ENCODE measurements around the gene BLOC1S4.

BLOC1S4 gene

DNA sequence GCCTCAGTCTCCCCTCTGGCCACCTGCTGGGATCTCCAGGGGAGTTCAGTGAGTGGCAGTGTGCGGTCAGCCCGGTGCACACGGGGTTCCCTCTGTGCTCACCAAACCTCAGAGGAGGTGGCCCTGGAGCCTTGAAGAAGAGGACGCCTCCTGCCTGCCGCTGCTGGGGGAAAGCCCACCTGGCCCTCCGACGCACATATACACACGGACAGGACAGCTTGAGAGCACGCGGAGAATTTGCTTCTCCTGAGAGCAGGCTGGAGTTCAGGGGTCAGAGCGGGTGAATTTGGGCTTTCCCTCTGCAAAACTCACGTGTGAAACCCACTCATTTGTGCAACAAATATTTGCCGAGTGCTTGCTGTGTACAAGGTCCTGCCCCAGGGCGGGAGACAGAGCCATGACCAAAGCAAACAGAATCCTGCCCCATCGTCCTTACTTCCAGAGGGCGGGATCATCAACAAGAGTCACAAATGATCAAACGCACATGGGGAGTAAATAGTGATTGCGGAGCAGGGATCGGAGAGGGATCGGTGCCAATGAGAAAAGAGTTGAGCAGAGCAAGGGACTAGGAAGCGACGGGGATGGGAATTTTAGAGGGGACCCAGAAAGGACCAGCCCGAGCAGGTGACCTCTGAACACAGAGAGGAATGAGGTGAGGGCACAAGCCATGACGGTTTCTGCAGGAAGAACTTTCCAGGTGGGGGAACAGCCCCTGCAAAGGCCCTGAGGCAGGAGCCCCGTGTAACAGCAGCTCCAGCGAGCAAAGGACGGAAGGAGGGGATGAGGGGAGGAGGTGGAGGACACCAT lies 17.6 kb downstream of the BLOC1S4 start:
- H3K9me3 ChIP-seq (ENCODE audit: control insufficient read depth, low read length) = no peaks in the 10 kb centered on the region
- peak overlapping the region in 1 of 2 experiments; percentile 97 for H3K14ac ChIP-seq (ENCODE audit: low read length in 2 of 2)
- H2BK5ac ChIP-seq (ENCODE audit: low read depth, low read length, poor library complexity, severe bottlenecking) = peak overlapping the region; percentile 50
- H2BK15ac ChIP-seq (ENCODE audit: low read depth, poor library complexity, severe bottlenecking) = peak overlapping the region; percentile 89
- H3K27ac ChIP-seq (ENCODE audit: low read length, poor library complexity, severe bottlenecking) = no peak overlapping the region
- H3K4me1 ChIP-seq (ENCODE audit: control insufficient read depth, insufficient read depth, low read depth, low read length) = peaks cover 15% of the 10 kb centered on the region
- no peak overlapping the region for H2AFZ ChIP-seq (ENCODE audit: low read depth, low read length)
- no peaks in the 10 kb centered on the region for H3K79me1 ChIP-seq (replicated peaks; ENCODE audit: low read length, poor library complexity, severe bottlenecking)
- WGBS = 95% methylated on average over 27 of the region's 27 CpGs
- peak overlapping the region; percentile 80 to 100 for H2BK12ac ChIP-seq (ENCODE audit: low read length in 2 of 2)
- no peak overlapping the region for H3K4me3 ChIP-seq (ENCODE audit: insufficient read depth in 1 of 2, low read depth in 1 of 2, low read length in 2 of 2)
- peak overlapping the region; percentile 96 to 100 for H3K18ac ChIP-seq (ENCODE audit: low read depth in 1 of 2, low read length in 2 of 2)
- no peak overlapping the region for H3K4me2 ChIP-seq (ENCODE audit: low read length, poor library complexity, severe bottlenecking)
- H3K36me3 ChIP-seq (ENCODE audit: control insufficient read depth in 1 of 2, insufficient read depth in 2 of 2, low read depth in 1 of 2, low read length in 2 of 2) = no peaks in the 10 kb centered on the region
- peak overlapping the region; percentile 99 for H4K8ac ChIP-seq (ENCODE audit: low read length)
- H2AK5ac ChIP-seq (ENCODE audit: low read length, severe bottlenecking) = peak overlapping the region; percentile 98
- H3K23ac ChIP-seq (ENCODE audit: low read length in 2 of 2) = peak overlapping the region in 1 of 2 experiments; percentile 67
- peak overlapping the region; percentile 81 for H3K9ac ChIP-seq (ENCODE audit: low read length)
- DNase-seq = no peak
- no peaks in the 10 kb centered on the region for H3K27me3 ChIP-seq (ENCODE audit: control insufficient read depth in 1 of 2, insufficient read depth in 1 of 2, low read length in 2 of 2)
- H3K4ac ChIP-seq (ENCODE audit: low read depth in 1 of 2, low read length in 2 of 2) = peak overlapping the region; percentile 92 to 99
- H4K91ac ChIP-seq (ENCODE audit: low read length) = peak overlapping the region; percentile 98
- H2BK120ac ChIP-seq (ENCODE audit: low read depth, low read length) = peak overlapping the region; percentile 92

DNA sequence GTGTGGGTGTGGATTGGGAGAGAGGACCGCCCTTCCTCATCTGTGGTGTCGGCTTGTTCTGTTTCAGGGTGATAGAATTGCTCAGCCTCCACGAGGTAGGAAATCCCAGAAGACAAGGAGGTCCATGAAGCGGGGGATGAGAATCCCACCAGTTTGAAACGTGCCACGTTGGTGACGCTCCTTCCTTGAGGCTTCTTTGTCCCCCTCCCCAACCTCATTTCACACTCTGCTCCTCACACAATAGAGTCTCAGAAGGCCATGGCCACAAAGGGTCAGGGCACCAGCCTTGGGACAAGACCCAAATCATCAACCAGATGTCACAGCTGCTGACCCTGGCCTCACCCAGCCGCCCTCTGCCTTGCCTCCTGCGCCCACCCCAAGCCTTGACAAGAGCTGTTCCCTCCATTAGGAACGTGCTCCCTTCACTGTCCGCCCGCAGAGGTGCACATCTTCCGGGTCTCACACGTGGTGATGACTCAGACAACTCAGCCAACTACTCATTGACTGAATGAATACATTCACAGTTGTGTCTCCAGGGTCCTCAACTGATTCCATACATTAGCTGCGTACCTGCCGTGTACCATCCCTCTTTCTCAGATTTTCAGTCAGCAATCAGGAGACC lies 18.3 kb downstream of the BLOC1S4 start:
- Histone ChIP-seq H3K14ac (ENCODE audit: low read length in 2 of 2) (no peak overlapping the region), H4K8ac (ENCODE audit: low read length) (no peak overlapping the region), H3K9ac (ENCODE audit: low read length) (no peak overlapping the region), H3K27me3 (ENCODE audit: control insufficient read depth in 1 of 2, insufficient read depth in 1 of 2, low read length in 2 of 2) (no peaks in the 10 kb centered on the region), H4K91ac (ENCODE audit: low read length) (no peak overlapping the region), H2BK120ac (ENCODE audit: low read depth, low read length) (no peak overlapping the region), H3K9me3 (ENCODE audit: control insufficient read depth, low read length) (no peaks in the 10 kb centered on the region), H3K18ac (ENCODE audit: low read depth in 1 of 2, low read length in 2 of 2) (no peak overlapping the region), H2AK5ac (ENCODE audit: low read length, severe bottlenecking) (no peak overlapping the region), H2AFZ (ENCODE audit: low read depth, low read length) (no peak overlapping the region), H3K23ac (ENCODE audit: low read length in 2 of 2) (no peak overlapping the region), H2BK5ac (ENCODE audit: low read depth, low read length, poor library complexity, severe bottlenecking) (no peak overlapping the region), H3K4me1 (ENCODE audit: control insufficient read depth, insufficient read depth, low read depth, low read length) (peaks cover 15% of the 10 kb centered on the region), H2BK15ac (ENCODE audit: low read depth, poor library complexity, severe bottlenecking) (no peak overlapping the region), H3K4ac (ENCODE audit: low read depth in 1 of 2, low read length in 2 of 2) (no peak overlapping the region), H3K4me2 (ENCODE audit: low read length, poor library complexity, severe bottlenecking) (no peak overlapping the region), H3K79me1 (replicated peaks; ENCODE audit: low read length, poor library complexity, severe bottlenecking) (no peaks in the 10 kb centered on the region), H3K36me3 (ENCODE audit: control insufficient read depth in 1 of 2, insufficient read depth in 2 of 2, low read depth in 1 of 2, low read length in 2 of 2) (no peaks in the 10 kb centered on the region), H3K27ac (ENCODE audit: low read length, poor library complexity, severe bottlenecking) (no peak overlapping the region), H3K4me3 (ENCODE audit: insufficient read depth in 1 of 2, low read depth in 1 of 2, low read length in 2 of 2) (no peak overlapping the region), H2BK12ac (ENCODE audit: low read length in 2 of 2) (peak overlapping the region; percentile 33 to 44)
- no peak for DNase-seq
- 92% methylated on average over 16 of the region's 16 CpGs for WGBS

GRCh38 chr4:6739920-6740319 lies 23.9 kb downstream of the BLOC1S4 start:
- Histone ChIP-seq H2AFZ (ENCODE audit: low read depth, low read length) (no peak overlapping the region), H2BK5ac (ENCODE audit: low read depth, low read length, poor library complexity, severe bottlenecking) (no peak overlapping the region), H3K14ac (ENCODE audit: low read length in 2 of 2) (no peak overlapping the region), H3K4me3 (ENCODE audit: insufficient read depth in 1 of 2, low read depth in 1 of 2, low read length in 2 of 2) (no peak overlapping the region), H2BK15ac (ENCODE audit: low read depth, poor library complexity, severe bottlenecking) (no peak overlapping the region), H3K27ac (ENCODE audit: low read length, poor library complexity, severe bottlenecking) (no peak overlapping the region), H3K23ac (ENCODE audit: low read length in 2 of 2) (no peak overlapping the region), H4K91ac (ENCODE audit: low read length) (no peak overlapping the region), H3K4me2 (ENCODE audit: low read length, poor library complexity, severe bottlenecking) (no peak overlapping the region), H3K9me3 (ENCODE audit: control insufficient read depth, low read length) (no peaks in the 10 kb centered on the region), H3K27me3 (ENCODE audit: control insufficient read depth in 1 of 2, insufficient read depth in 1 of 2, low read length in 2 of 2) (peaks cover 0 to 8% of the 10 kb centered on the region in 2 experiments), H3K18ac (ENCODE audit: low read depth in 1 of 2, low read length in 2 of 2) (no peak overlapping the region), H2BK12ac (ENCODE audit: low read length in 2 of 2) (no peak overlapping the region), H2AK5ac (ENCODE audit: low read length, severe bottlenecking) (no peak overlapping the region), H3K9ac (ENCODE audit: low read length) (no peak overlapping the region), H3K36me3 (ENCODE audit: control insufficient read depth in 1 of 2, insufficient read depth in 2 of 2, low read depth in 1 of 2, low read length in 2 of 2) (no peaks in the 10 kb centered on the region), H3K79me1 (replicated peaks; ENCODE audit: low read length, poor library complexity, severe bottlenecking) (no peaks in the 10 kb centered on the region), H3K4ac (ENCODE audit: low read depth in 1 of 2, low read length in 2 of 2) (no peak overlapping the region), H3K4me1 (ENCODE audit: control insufficient read depth, insufficient read depth, low read depth, low read length) (no peaks in the 10 kb centered on the region), H2BK120ac (ENCODE audit: low read depth, low read length) (no peak overlapping the region), H4K8ac (ENCODE audit: low read length) (no peak overlapping the region)
- DNase-seq = no peak
- 78% methylated on average over 4 of the region's 4 CpGs for WGBS

GRCh38 chr4:6740347-6740746 lies 24.4 kb downstream of the BLOC1S4 start:
- H3K9ac ChIP-seq (ENCODE audit: low read length) = no peak overlapping the region
- no peak overlapping the region for H3K27ac ChIP-seq (ENCODE audit: low read length, poor library complexity, severe bottlenecking)
- no peak overlapping the region for H3K4me2 ChIP-seq (ENCODE audit: low read length, poor library complexity, severe bottlenecking)
- no peak overlapping the region for H2AFZ ChIP-seq (ENCODE audit: low read depth, low read length)
- H3K23ac ChIP-seq (ENCODE audit: low read length in 2 of 2) = no peak overlapping the region
- H4K91ac ChIP-seq (ENCODE audit: low read length) = peak overlapping the region; percentile 61
- H3K18ac ChIP-seq (ENCODE audit: low read depth in 1 of 2, low read length in 2 of 2) = no peak overlapping the region
- WGBS = 95% methylated on average over 5 of the region's 8 CpGs
- H2AK5ac ChIP-seq (ENCODE audit: low read length, severe bottlenecking) = no peak overlapping the region
- peaks cover 0 to 8% of the 10 kb centered on the region in 2 experiments for H3K27me3 ChIP-seq (ENCODE audit: control insufficient read depth in 1 of 2, insufficient read depth in 1 of 2, low read length in 2 of 2)
- H3K9me3 ChIP-seq (ENCODE audit: control insufficient read depth, low read length) = no peaks in the 10 kb centered on the region
- no peak overlapping the region for H3K14ac ChIP-seq (ENCODE audit: low read length in 2 of 2)
- H3K4me3 ChIP-seq (ENCODE audit: insufficient read depth in 1 of 2, low read depth in 1 of 2, low read length in 2 of 2) = no peak overlapping the region
- no peak overlapping the region for H3K4ac ChIP-seq (ENCODE audit: low read depth in 1 of 2, low read length in 2 of 2)
- H4K8ac ChIP-seq (ENCODE audit: low read length) = no peak overlapping the region
- H3K36me3 ChIP-seq (ENCODE audit: control insufficient read depth in 1 of 2, insufficient read depth in 2 of 2, low read depth in 1 of 2, low read length in 2 of 2) = no peaks in the 10 kb centered on the region
- no peaks in the 10 kb centered on the region for H3K4me1 ChIP-seq (ENCODE audit: control insufficient read depth, insufficient read depth, low read depth, low read length)
- H2BK12ac ChIP-seq (ENCODE audit: low read length in 2 of 2) = no peak overlapping the region
- DNase-seq = no peak
- H2BK120ac ChIP-seq (ENCODE audit: low read depth, low read length) = no peak overlapping the region
- H2BK5ac ChIP-seq (ENCODE audit: low read depth, low read length, poor library complexity, severe bottlenecking) = no peak overlapping the region
- no peaks in the 10 kb centered on the region for H3K79me1 ChIP-seq (replicated peaks; ENCODE audit: low read length, poor library complexity, severe bottlenecking)
- H2BK15ac ChIP-seq (ENCODE audit: low read depth, poor library complexity, severe bottlenecking) = no peak overlapping the region

Data from mesenchymal stem cell (in vitro differentiated cells and primary cell).